Measurements from ENCODE around the gene LRP1-AS.

LRP1-AS gene

DNA sequence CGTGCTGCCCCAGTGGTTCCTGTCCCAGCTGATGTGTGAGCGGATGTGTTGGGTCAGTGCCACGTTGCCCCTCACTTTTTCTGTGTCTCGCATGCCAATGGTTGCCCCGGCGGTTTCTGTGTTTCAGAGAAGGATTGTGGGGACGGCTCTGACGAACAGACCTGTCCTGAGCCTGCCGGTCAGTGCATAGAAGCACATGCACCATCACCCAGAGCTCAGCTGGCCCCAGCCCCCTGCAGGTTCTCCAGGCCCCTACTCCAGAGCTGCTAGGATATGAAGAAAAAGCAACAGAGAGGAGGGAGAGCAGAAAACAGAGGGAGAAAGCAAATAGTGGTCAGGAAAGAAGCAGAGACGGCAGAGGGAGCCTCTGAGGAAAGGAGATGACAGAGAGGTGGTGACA, 20.6 kb upstream of the LRP1-AS start:
- no peaks in the 10 kb centered on the region for H3K27me3 ChIP-seq (ENCODE audit: control insufficient read depth, insufficient read depth, low read length)
- H3K4me1 ChIP-seq (ENCODE audit: control insufficient read depth, insufficient read depth, low read length) = peaks cover 43% of the 10 kb centered on the region
- H3K9ac ChIP-seq (ENCODE audit: low read depth, low read length) = no peak overlapping the region
- no peak overlapping the region for H3K4me3 ChIP-seq (ENCODE audit: low read length)
- no peak overlapping the region for H3K4me2 ChIP-seq (ENCODE audit: low read length)
- peaks cover 91% of the 10 kb centered on the region for H3K36me3 ChIP-seq (ENCODE audit: insufficient read depth, low read length)
- no peaks in the 10 kb centered on the region for H3K9me3 ChIP-seq (replicated peaks; ENCODE audit: low read length)

GRCh38 chr12:57166971-57167371, 19.6 kb upstream of the LRP1-AS start:
- no peaks in the 10 kb centered on the region for H3K27me3 ChIP-seq (ENCODE audit: control insufficient read depth, insufficient read depth, low read length)
- H3K4me3 ChIP-seq (ENCODE audit: low read length) = no peak overlapping the region
- H3K9ac ChIP-seq (ENCODE audit: low read depth, low read length) = no peak overlapping the region
- peaks cover 94% of the 10 kb centered on the region for H3K36me3 ChIP-seq (ENCODE audit: insufficient read depth, low read length)
- no peak overlapping the region for H3K4me2 ChIP-seq (ENCODE audit: low read length)
- peaks cover 43% of the 10 kb centered on the region for H3K4me1 ChIP-seq (ENCODE audit: control insufficient read depth, insufficient read depth, low read length)
- H3K9me3 ChIP-seq (replicated peaks; ENCODE audit: low read length) = no peaks in the 10 kb centered on the region

GRCh38 chr12:57165741-57166140, 18.3 kb upstream of the LRP1-AS start:
- Histone ChIP-seq H3K27me3 (ENCODE audit: control insufficient read depth, insufficient read depth, low read length) (no peaks in the 10 kb centered on the region), H3K36me3 (ENCODE audit: insufficient read depth, low read length) (peaks cover 96% of the 10 kb centered on the region), H3K9me3 (replicated peaks; ENCODE audit: low read length) (no peaks in the 10 kb centered on the region), H3K4me1 (ENCODE audit: control insufficient read depth, insufficient read depth, low read length) (peaks cover 40% of the 10 kb centered on the region), H3K4me2 (ENCODE audit: low read length) (no peak overlapping the region), H3K4me3 (ENCODE audit: low read length) (no peak overlapping the region), H3K9ac (ENCODE audit: low read depth, low read length) (no peak overlapping the region)

- Histone ChIP-seq H3K4me3 (ENCODE audit: low read length) (no peak overlapping the region), H3K9me3 (replicated peaks; ENCODE audit: low read length) (no peaks in the 10 kb centered on the region), H3K4me2 (ENCODE audit: low read length) (no peak overlapping the region), H3K9ac (ENCODE audit: low read depth, low read length) (no peak overlapping the region), H3K4me1 (ENCODE audit: control insufficient read depth, insufficient read depth, low read length) (peaks cover 40% of the 10 kb centered on the region), H3K36me3 (ENCODE audit: insufficient read depth, low read length) (peaks cover 97% of the 10 kb centered on the region), H3K27me3 (ENCODE audit: control insufficient read depth, insufficient read depth, low read length) (no peaks in the 10 kb centered on the region)
Observed at GRCh38 chr12:57164966-57165625, 17.7 kb upstream of the LRP1-AS start.

GRCh38 chr12:57164454-57164853, 17.0 kb upstream of the LRP1-AS start:
- H3K36me3 ChIP-seq (ENCODE audit: insufficient read depth, low read length) = peaks cover 97% of the 10 kb centered on the region

GRCh38 chr12:57162553-57163125, 15.2 kb upstream of the LRP1-AS start:
- Histone ChIP-seq H3K9ac (ENCODE audit: low read depth, low read length) (no peak overlapping the region), H3K4me2 (ENCODE audit: low read length) (no peak overlapping the region), H3K36me3 (ENCODE audit: insufficient read depth, low read length) (peaks cover 98% of the 10 kb centered on the region), H3K4me3 (ENCODE audit: low read length) (no peak overlapping the region), H3K9me3 (replicated peaks; ENCODE audit: low read length) (no peaks in the 10 kb centered on the region), H3K27me3 (ENCODE audit: control insufficient read depth, insufficient read depth, low read length) (no peaks in the 10 kb centered on the region), H3K4me1 (ENCODE audit: control insufficient read depth, insufficient read depth, low read length) (peaks cover 40% of the 10 kb centered on the region)

More at GRCh38 chr12:57164454-57164853, 17.0 kb upstream of the LRP1-AS start:
- Histone ChIP-seq H3K9ac (ENCODE audit: low read depth, low read length) (no peak overlapping the region), H3K27me3 (ENCODE audit: control insufficient read depth, insufficient read depth, low read length) (no peaks in the 10 kb centered on the region), H3K4me2 (ENCODE audit: low read length) (no peak overlapping the region), H3K4me3 (ENCODE audit: low read length) (no peak overlapping the region), H3K9me3 (replicated peaks; ENCODE audit: low read length) (no peaks in the 10 kb centered on the region), H3K4me1 (ENCODE audit: control insufficient read depth, insufficient read depth, low read length) (peaks cover 40% of the 10 kb centered on the region)

DNA sequence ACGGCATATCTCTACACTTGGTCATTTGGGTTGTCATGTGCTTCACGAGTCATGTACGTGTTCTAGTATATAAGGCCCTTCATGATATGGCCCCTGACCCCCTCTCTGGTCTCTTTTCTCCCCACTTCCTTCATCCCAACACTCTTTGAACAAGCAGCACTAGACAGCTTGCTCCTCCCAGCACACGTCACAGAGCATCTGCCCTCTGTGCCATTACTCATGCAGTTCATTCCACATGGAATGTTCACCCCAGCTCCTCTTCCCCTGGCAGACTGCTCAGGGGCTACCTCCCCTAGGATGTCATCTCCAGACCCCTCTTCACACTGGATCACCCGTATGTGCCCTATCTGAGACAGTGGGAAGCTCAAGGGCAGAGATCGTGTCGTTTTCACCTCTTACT, 14.1 kb upstream of the LRP1-AS start:
- Histone ChIP-seq H3K9ac (ENCODE audit: low read depth, low read length) (no peak overlapping the region), H3K4me3 (ENCODE audit: low read length) (no peak overlapping the region), H3K36me3 (ENCODE audit: insufficient read depth, low read length) (peaks cover 98% of the 10 kb centered on the region), H3K9me3 (replicated peaks; ENCODE audit: low read length) (no peaks in the 10 kb centered on the region), H3K27me3 (ENCODE audit: control insufficient read depth, insufficient read depth, low read length) (no peaks in the 10 kb centered on the region), H3K4me1 (ENCODE audit: control insufficient read depth, insufficient read depth, low read length) (peaks cover 31% of the 10 kb centered on the region), H3K4me2 (ENCODE audit: low read length) (no peak overlapping the region)

DNA sequence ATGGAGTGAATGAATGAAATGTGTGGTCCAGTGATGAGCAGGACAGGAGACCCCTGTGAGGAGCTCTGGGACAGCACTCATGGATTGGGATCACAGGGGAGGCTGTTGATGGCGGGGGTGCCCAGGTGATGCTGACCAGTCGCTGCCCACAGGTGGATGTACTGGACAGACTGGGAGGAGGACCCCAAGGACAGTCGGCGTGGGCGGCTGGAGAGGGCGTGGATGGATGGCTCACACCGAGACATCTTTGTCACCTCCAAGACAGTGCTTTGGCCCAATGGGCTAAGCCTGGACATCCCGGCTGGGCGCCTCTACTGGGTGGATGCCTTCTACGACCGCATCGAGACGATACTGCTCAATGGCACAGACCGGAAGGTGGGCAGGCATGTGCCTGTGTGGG, 13.3 kb upstream of the LRP1-AS start:
- Histone ChIP-seq H3K9me3 (replicated peaks; ENCODE audit: low read length) (no peaks in the 10 kb centered on the region), H3K4me2 (ENCODE audit: low read length) (no peak overlapping the region), H3K4me3 (ENCODE audit: low read length) (no peak overlapping the region), H3K27me3 (ENCODE audit: control insufficient read depth, insufficient read depth, low read length) (no peaks in the 10 kb centered on the region), H3K4me1 (ENCODE audit: control insufficient read depth, insufficient read depth, low read length) (peaks cover 24% of the 10 kb centered on the region), H3K9ac (ENCODE audit: low read depth, low read length) (no peak overlapping the region), H3K36me3 (ENCODE audit: insufficient read depth, low read length) (peaks cover 98% of the 10 kb centered on the region)

- no peak overlapping the region for H3K9ac ChIP-seq (ENCODE audit: low read depth, low read length)
- no peak overlapping the region for H3K4me2 ChIP-seq (ENCODE audit: low read length)
- no peak overlapping the region for H3K4me3 ChIP-seq (ENCODE audit: low read length)
- H3K4me1 ChIP-seq (ENCODE audit: control insufficient read depth, insufficient read depth, low read length) = peaks cover 17% of the 10 kb centered on the region
- H3K9me3 ChIP-seq (replicated peaks; ENCODE audit: low read length) = no peaks in the 10 kb centered on the region
- no peaks in the 10 kb centered on the region for H3K27me3 ChIP-seq (ENCODE audit: control insufficient read depth, insufficient read depth, low read length)
- peaks cover 98% of the 10 kb centered on the region for H3K36me3 ChIP-seq (ENCODE audit: insufficient read depth, low read length)
Observed at GRCh38 chr12:57160040-57160439, 12.6 kb upstream of the LRP1-AS start.

DNA sequence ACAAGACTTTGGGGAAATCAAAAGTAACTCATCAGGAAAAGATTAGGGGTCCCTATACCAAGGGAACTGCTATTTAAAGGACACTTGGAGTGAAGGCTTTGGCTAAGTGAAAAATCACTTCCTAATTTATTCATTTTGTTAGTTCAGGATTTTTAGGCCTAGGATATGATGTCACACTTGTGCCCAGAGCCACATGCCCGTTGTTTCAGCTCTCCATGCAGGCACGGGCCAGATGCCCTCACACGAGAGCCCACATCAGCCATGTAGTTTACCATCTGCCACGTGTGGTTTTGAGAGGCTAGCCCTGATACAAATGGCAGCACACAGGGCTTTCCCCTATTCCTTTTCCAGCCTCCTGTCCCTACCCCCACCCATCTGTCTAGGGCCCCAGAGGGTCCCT, 11.9 kb upstream of the LRP1-AS start:
- peaks cover 98% of the 10 kb centered on the region for H3K36me3 ChIP-seq (ENCODE audit: insufficient read depth, low read length)
- peaks cover 9% of the 10 kb centered on the region for H3K4me1 ChIP-seq (ENCODE audit: control insufficient read depth, insufficient read depth, low read length)
- no peak overlapping the region for H3K4me3 ChIP-seq (ENCODE audit: low read length)
- no peaks in the 10 kb centered on the region for H3K9me3 ChIP-seq (replicated peaks; ENCODE audit: low read length)
- H3K27me3 ChIP-seq (ENCODE audit: control insufficient read depth, insufficient read depth, low read length) = no peaks in the 10 kb centered on the region
- H3K9ac ChIP-seq (ENCODE audit: low read depth, low read length) = no peak overlapping the region
- H3K4me2 ChIP-seq (ENCODE audit: low read length) = no peak overlapping the region

- H3K9me3 ChIP-seq (replicated peaks; ENCODE audit: low read length) = no peaks in the 10 kb centered on the region
- H3K4me1 ChIP-seq (ENCODE audit: control insufficient read depth, insufficient read depth, low read length) = peaks cover 10% of the 10 kb centered on the region
- peaks cover 98% of the 10 kb centered on the region for H3K36me3 ChIP-seq (ENCODE audit: insufficient read depth, low read length)
- no peak overlapping the region for H3K4me3 ChIP-seq (ENCODE audit: low read length)
- H3K4me2 ChIP-seq (ENCODE audit: low read length) = no peak overlapping the region
- H3K9ac ChIP-seq (ENCODE audit: low read depth, low read length) = no peak overlapping the region
- no peaks in the 10 kb centered on the region for H3K27me3 ChIP-seq (ENCODE audit: control insufficient read depth, insufficient read depth, low read length)
Observed at GRCh38 chr12:57158665-57159064, 11.2 kb upstream of the LRP1-AS start.

GRCh38 chr12:57158186-57158585, 10.8 kb upstream of the LRP1-AS start:
- Histone ChIP-seq H3K9me3 (replicated peaks; ENCODE audit: low read length) (no peaks in the 10 kb centered on the region), H3K4me2 (ENCODE audit: low read length) (no peak overlapping the region), H3K36me3 (ENCODE audit: insufficient read depth, low read length) (peaks cover 100% of the 10 kb centered on the region), H3K27me3 (ENCODE audit: control insufficient read depth, insufficient read depth, low read length) (no peaks in the 10 kb centered on the region), H3K4me3 (ENCODE audit: low read length) (no peak overlapping the region), H3K4me1 (ENCODE audit: control insufficient read depth, insufficient read depth, low read length) (peaks cover 15% of the 10 kb centered on the region), H3K9ac (ENCODE audit: low read depth, low read length) (no peak overlapping the region)
